Hepatocyte (in vitro differentiated cells): Measurements from ENCODE around the gene RPS6KL1. TPM values are rescaled to one million over a fixed set of nuclear protein-coding genes. Genes with fewer than 3 reads are reported as not detected.
"Not testable (repeated sequence)": the region's sequence is repeated elsewhere in the genome, so short reads cannot be mapped to it uniquely, and the experiment has no call there.

Experiments
- DNase-seq: peaks from one replicate; pipeline ENCODE4 v3.0.0-alpha.2; 2016; ENCODE audit warnings: low spot score
- H2AFZ ChIP-seq: fragments of 200-600 bp; sonication (generic); 2 replicates; pipeline ENCODE4 v1.6.0; 2016; ENCODE audit warnings: antibody characterized with exemption, mild to moderate bottlenecking
- H3K27ac ChIP-seq: fragments of 200-600 bp; sonication (generic); 2 replicates; pipeline ENCODE4 v1.5.1; 2016; ENCODE audit warnings: mild to moderate bottlenecking
- H3K27me3 ChIP-seq: fragments of 200-600 bp; sonication (generic); 2 replicates; pipeline ENCODE4 v1.6.1; 2016
- H3K36me3 ChIP-seq: fragments of 200-600 bp; sonication (generic); replicated peaks from 2 replicates; pipeline ENCODE4 v1.5.1; 2016; ENCODE audit warnings: low read depth; ENCODE audit not compliant: insufficient read depth
- H3K4me1 ChIP-seq: fragments of 200-600 bp; sonication (generic); 2 replicates; pipeline ENCODE4 v1.5.1; 2016; ENCODE audit warnings: mild to moderate bottlenecking, moderate library complexity; ENCODE audit not compliant: insufficient read depth
- H3K4me2 ChIP-seq: fragments of 200-600 bp; sonication (generic); 2 replicates; pipeline ENCODE4 v1.6.0; 2016
- H3K4me3 ChIP-seq: fragments of 200-600 bp; sonication (generic); 2 replicates; pipeline ENCODE4 v1.5.1; 2016; ENCODE audit warnings: mild to moderate bottlenecking
- H3K79me2 ChIP-seq: fragments of 200-600 bp; sonication (generic); 2 replicates; pipeline ENCODE4 v1.6.0; 2017; ENCODE audit warnings: mild to moderate bottlenecking
- H3K9me2 ChIP-seq: fragments of 200-600 bp; sonication (generic); replicated peaks from 2 replicates; pipeline ENCODE4 v1.6.0; 2017; ENCODE audit warnings: mild to moderate bottlenecking; ENCODE audit not compliant: insufficient read depth
- H3K9me3 ChIP-seq: fragments of 200-600 bp; sonication (generic); 2 replicates; pipeline ENCODE4 v1.5.1; 2016; ENCODE audit warnings: low read depth, mild to moderate bottlenecking
- H4K20me1 ChIP-seq: fragments of 200-600 bp; sonication (generic); 2 replicates; pipeline ENCODE4 v1.6.0; 2016; ENCODE audit warnings: mild to moderate bottlenecking; ENCODE audit not compliant: insufficient read depth, poor library complexity, severe bottlenecking
- EZH2 ChIP-seq: fragments of 200-600 bp; sonication (generic); IDR thresholded peaks from 2 replicates; pipeline ENCODE4 v1.6.1; 2016; ENCODE audit warnings: antibody characterized with exemption, mild to moderate bottlenecking, borderline replicate concordance
- EZH2phosphoT487 ChIP-seq: fragments of 200-600 bp; sonication (generic); IDR thresholded peaks from one replicate; pipeline ENCODE4 v1.6.1; 2018; ENCODE audit warnings: antibody characterized with exemption, mild to moderate bottlenecking, low read depth, moderate library complexity; ENCODE audit not compliant: unreplicated experiment, severe bottlenecking
- WGBS: methylation state at CpG from one replicate; pipeline ENCODE4 v1.1.6; 2016; ENCODE audit warnings: low lambda C conversion rate; ENCODE audit errors: missing lambda C conversion rate; 5-methylcytosine and 5-hydroxymethylcytosine counted together
- polyA plus RNA-seq: library from polyadenylated mRNA; unstranded; fragments of >200 nt; fragmentation: Nextera tagmentation; extraction: Ambion mirVana; gene quantifications from 2 replicates; pipeline ENCODE4 v1.2.1, GENCODE V29; 2016
- total RNA-seq: library from RNA; depleted of rRNA; stranded (reverse); fragments of >200 nt; gene quantifications from 2 replicates; pipeline ENCODE4 v1.2.3, GENCODE V29; 2014
- TF ChIP-seq, protein P1 (sequence below): fragments of 200-600 bp; sonication (generic); IDR thresholded peaks from 2 replicates; pipeline ENCODE4 v1.5.1; 2016; ENCODE audit warnings: antibody characterized with exemption, mild to moderate bottlenecking; ENCODE audit not compliant: poor library complexity

RPS6KL1 gene
- total and polyA plus RNA-seq, 2 experiments from 2014 or later: 0.18 to 0.57 TPM

DNA sequence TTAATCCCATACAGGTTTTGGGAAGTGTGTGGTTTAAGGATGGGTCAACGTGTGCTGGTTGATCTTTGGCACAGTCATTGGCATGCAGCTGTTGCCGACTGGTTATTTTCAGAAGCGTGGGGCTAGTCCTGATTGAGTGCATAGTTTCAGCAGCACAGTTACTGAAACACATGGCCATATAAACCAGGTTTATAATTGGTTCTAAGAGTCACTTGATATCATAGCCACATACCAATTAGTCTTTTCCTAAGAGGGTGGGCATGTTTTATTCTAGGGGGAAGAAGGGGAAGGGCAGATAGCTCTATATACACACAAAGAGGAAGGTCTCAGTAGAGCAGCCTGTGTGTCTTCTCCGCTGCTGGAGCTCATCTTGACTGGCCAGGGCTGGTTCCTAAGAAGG, 11.0 kb upstream of the RPS6KL1 start:
- H3K4me3 ChIP-seq: no peak overlapping the region
- 62% methylated on average over 4 of the region's 4 CpGs for WGBS
- H3K4me2 ChIP-seq: no peak overlapping the region
- no peak overlapping the region for H2AFZ ChIP-seq
- peaks cover 5% of the 10 kb centered on the region for H3K4me1 ChIP-seq
- H3K27me3 ChIP-seq: peaks cover 23% of the 10 kb centered on the region
- no peaks in the 10 kb centered on the region for H3K9me3 ChIP-seq
- TF ChIP-seq, protein P1, sequence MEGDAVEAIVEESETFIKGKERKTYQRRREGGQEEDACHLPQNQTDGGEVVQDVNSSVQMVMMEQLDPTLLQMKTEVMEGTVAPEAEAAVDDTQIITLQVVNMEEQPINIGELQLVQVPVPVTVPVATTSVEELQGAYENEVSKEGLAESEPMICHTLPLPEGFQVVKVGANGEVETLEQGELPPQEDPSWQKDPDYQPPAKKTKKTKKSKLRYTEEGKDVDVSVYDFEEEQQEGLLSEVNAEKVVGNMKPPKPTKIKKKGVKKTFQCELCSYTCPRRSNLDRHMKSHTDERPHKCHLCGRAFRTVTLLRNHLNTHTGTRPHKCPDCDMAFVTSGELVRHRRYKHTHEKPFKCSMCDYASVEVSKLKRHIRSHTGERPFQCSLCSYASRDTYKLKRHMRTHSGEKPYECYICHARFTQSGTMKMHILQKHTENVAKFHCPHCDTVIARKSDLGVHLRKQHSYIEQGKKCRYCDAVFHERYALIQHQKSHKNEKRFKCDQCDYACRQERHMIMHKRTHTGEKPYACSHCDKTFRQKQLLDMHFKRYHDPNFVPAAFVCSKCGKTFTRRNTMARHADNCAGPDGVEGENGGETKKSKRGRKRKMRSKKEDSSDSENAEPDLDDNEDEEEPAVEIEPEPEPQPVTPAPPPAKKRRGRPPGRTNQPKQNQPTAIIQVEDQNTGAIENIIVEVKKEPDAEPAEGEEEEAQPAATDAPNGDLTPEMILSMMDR: no peak
- TF ChIP-seq EZH2phosphoT487: no peak
- no peak for TF ChIP-seq EZH2
- no peak for DNase-seq
- H4K20me1 ChIP-seq: no peaks in the 10 kb centered on the region
- no peaks in the 10 kb centered on the region for H3K36me3 ChIP-seq
- no peaks in the 10 kb centered on the region for H3K79me2 ChIP-seq
- H3K27ac ChIP-seq: no peak overlapping the region
- no peaks in the 10 kb centered on the region for H3K9me2 ChIP-seq

DNA sequence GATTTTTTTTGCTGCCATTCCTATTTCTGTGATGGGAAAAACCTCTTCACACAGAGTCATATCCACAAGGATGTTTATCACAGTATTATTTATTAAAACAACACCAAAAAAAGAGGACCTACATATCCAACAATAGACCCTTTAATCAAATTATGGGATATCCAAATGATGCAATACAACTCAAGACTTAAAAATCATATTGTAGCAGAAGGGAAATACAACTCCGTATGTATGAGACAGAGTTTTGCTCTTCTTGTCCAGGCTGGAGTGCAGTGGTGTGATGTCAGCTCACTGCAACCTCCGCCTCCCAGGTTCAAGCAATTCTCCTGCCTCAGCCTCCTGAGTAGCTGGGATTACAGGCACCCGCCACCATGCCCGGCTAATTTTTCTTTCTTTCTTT, 9.9 kb upstream of the RPS6KL1 start:
- not testable (repeated sequence) for H3K27ac ChIP-seq, H3K79me2 ChIP-seq, H3K9me2 ChIP-seq, H3K4me2 ChIP-seq, H3K9me3 ChIP-seq, H3K4me3 ChIP-seq, H3K4me1 ChIP-seq, H4K20me1 ChIP-seq, DNase-seq, H2AFZ ChIP-seq, H3K36me3 ChIP-seq
- whole genome bisulfite sequencing: 97% methylated on average over 4 of the region's 4 CpGs
- peaks cover 25% of the 10 kb centered on the region for H3K27me3 ChIP-seq

DNA sequence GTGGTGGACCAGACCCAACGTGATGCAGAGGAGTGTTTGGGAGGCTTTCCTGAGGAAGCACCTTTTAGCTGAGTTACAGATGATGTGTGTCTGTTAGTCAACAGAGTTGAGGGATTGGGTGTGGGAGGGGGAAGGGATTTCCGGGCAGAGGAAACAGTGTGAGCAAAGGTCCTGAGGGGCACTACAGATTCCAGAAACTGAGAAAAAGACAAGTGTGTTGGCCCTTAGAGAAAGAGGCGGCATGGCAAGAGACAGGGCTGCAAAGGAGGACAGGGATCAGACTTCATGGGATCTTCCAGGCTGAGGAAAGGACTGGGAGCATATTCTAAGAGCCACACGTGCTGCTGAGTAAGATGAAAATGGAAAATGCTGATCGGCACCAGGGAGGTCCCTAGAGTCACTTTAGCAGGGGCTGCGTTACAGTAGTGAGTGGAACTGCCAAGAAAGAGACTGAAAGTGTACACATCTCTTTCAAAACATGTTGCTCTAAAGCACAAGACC, 9.4 kb upstream of the RPS6KL1 start:
- Histone ChIP-seq H3K27ac (no peak overlapping the region), H3K36me3 (no peaks in the 10 kb centered on the region), H2AFZ (no peak overlapping the region), H3K9me3 (no peaks in the 10 kb centered on the region), H3K4me3 (no peak overlapping the region), H4K20me1 (no peaks in the 10 kb centered on the region), H3K4me2 (no peak overlapping the region), H3K4me1 (peaks cover 5% of the 10 kb centered on the region), H3K27me3 (peaks cover 25% of the 10 kb centered on the region), H3K79me2 (no peaks in the 10 kb centered on the region), H3K9me2 (no peaks in the 10 kb centered on the region)
- WGBS: 49% methylated on average over 6 of the region's 6 CpGs
- TF ChIP-seq EZH2phosphoT487 (no peak), EZH2 (no peak)
- TF ChIP-seq, protein P1: no peak
- DNase-seq: no peak

DNA sequence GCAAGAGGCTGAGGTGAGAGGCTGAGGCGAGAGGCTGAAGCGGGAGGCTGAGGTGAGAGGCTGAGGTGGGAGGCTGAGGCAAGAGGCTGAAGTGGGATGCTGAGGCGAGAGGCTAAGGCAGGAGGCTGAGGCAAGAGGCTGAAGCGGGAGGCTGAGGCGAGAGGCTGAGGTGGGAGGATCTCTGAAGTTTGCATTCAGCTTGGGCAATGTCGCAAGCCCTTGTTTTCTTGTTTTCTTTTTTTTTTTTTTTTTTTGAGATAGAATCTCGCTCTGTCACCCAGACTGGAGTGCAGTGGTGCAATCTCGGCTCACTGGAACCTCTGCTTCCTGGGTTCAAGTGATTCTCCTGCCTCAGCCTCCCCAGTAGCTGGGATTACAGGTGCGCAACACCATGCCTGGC, 8.7 kb upstream of the RPS6KL1 start:
- not testable (repeated sequence) for H2AFZ ChIP-seq, H3K27ac ChIP-seq

More for the DNA sequence above, 8.7 kb upstream of the RPS6KL1 start:
- 89% methylated on average over 9 of the region's 9 CpGs for WGBS
- H3K27me3 ChIP-seq: peaks cover 25% of the 10 kb centered on the region
- not testable (repeated sequence) for H4K20me1 ChIP-seq, H3K79me2 ChIP-seq, DNase-seq, H3K36me3 ChIP-seq, H3K4me3 ChIP-seq, H3K9me3 ChIP-seq, H3K4me2 ChIP-seq, H3K9me2 ChIP-seq, H3K4me1 ChIP-seq
